Left forelimb (tissue), 1 donor: Measurements from ENCODE around the gene SYTL3.
A peak's percentile ranks its signal among the peaks of the same experiment; 100 is the strongest.
"Not testable (repeated sequence)": the region's sequence is repeated elsewhere in the genome, so short reads cannot be mapped to it uniquely, and the experiment has no call there.

Experiments
- DNase-seq: peaks from one replicate; pipeline ENCODE4 v3.0.0-alpha.2; 2018; ENCODE audit warnings: low spot score

Gene SYTL3

DNA sequence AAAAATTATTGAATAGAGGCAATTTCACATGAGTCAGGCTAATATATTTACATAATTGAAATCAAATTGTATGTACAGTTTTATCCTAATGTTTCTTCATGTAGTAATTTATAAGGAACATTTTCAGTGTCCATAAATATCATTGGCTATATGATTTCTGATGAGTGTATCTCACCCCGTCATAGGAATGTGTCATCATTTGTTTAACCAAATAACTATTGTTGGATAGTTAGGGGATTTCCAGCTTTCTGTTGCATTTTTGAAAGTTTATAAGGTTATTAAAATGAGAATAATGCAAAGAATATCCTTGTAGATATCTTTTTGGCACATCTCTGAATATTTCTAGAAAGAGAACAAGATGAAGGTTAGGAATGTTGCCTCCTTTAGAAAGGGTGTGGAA is 39.0 kb downstream of the SYTL3 start:
- no peak for DNase-seq

DNA sequence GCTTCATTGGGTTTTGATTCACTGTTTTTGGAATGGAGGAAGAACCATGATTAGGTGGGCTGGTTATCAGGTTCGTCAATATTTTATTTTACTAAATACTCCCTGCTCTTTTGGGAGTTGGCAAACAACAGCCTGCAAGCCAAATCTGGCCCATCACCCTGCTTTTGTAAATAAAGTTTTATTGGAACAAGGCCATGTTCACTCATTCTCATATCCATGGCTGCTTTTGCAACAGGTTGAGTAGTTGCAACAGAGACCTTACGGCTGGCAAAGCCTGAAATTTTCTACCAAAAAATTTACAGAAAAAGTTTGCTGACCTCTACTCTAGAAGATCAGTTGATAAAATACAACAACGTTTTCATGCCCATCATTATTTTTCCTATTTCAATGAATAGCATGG is 45.1 kb downstream of the SYTL3 start:
- no peak for DNase-seq

DNA sequence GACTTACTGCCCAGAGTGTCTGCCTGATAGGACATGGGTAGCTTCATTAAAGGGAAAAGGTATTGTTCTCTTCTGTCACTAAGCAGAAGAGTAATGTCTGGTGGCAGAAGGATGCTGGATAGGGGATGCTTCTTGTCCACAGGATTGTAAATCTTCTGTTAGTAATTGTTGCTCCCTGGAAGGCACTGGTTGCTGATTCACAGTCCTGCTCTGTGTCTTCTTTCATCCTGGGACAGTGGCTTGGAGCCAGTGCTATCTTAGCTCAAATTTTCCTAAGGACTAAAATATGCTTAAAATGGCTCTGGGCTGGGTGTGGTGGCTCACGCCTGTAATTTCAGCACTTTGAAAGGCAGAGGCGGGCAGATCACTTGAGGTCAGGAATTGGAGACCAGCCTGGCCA is 48.0 kb downstream of the SYTL3 start:
- no peak for DNase-seq

DNA sequence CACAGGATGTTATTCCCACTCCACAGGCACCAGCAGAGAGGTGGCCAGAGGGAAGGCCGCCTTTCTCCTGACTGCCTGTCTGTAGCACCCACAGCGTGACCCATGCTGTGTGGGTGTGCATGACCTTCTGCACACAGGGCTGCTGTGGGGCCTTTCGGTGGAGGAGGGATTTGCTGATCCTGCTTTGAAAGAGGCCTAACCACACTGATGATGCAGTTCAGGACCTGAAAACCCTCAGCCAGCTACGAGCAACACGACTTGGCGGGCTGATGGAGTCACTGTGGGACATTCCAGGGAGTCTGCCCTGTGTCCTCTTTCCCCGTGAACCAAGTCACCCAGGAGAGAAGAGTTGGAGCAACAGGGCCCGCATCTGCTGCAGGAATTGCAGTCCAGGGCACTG is 49.1 kb downstream of the SYTL3 start:
- DNase-seq: no peak

DNA sequence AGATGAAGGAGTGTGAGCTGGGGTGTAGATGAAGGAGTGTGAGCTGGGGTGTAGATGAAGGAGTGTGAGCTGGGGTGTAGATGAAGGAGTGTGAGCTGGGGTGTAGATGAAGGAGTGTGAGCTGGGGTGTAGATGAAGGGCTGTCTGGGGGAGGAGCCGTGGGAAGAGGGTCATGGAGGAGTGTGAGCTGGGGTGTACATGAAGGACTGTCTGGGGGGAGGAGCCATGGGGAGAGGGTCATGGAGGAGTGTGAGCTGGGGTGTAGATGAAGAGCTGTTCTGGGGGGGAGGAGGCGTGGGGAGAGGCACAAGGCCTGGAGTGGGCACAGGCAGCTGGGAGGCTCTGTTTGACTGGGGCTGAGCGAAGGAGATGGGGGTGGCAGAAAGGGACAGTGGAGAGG is 51.4 kb downstream of the SYTL3 start:
- DNase-seq: not testable (repeated sequence)

DNA sequence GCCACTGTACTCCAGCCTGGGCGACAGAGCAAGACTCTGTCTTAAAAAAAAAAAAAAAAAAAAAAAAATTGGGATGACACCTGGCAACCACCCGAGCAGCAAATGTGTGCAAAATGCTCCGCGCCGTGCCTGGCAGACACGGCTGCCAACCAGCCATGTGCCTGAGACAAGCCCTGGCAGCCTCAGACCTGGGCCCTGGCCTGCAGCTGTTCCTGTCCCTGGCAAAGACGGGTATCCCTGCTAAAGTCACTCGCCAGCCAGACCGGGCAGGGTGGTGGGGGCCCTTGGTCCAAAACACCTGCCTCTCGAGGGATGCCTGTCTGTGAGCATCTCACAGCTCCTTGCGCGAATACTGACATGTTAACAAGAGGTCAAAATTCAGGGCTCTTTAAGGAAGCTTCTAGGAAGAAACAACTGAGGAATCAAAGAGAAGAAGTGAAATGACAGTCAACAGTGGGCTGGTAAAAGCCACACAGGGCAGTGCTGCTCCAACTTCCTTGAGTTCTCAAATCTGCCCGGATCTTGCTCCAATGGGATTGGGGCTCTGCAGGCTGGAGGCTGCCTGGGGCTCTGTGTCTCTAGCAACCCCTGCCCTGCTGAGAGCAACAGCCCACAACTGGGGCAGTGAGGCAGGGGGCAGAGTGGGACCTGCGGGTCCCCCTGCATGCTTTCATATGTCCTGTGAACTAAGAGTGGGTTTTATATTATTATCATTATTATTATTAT is 53.4 kb downstream of the SYTL3 start:
- no peak for DNase-seq

DNA sequence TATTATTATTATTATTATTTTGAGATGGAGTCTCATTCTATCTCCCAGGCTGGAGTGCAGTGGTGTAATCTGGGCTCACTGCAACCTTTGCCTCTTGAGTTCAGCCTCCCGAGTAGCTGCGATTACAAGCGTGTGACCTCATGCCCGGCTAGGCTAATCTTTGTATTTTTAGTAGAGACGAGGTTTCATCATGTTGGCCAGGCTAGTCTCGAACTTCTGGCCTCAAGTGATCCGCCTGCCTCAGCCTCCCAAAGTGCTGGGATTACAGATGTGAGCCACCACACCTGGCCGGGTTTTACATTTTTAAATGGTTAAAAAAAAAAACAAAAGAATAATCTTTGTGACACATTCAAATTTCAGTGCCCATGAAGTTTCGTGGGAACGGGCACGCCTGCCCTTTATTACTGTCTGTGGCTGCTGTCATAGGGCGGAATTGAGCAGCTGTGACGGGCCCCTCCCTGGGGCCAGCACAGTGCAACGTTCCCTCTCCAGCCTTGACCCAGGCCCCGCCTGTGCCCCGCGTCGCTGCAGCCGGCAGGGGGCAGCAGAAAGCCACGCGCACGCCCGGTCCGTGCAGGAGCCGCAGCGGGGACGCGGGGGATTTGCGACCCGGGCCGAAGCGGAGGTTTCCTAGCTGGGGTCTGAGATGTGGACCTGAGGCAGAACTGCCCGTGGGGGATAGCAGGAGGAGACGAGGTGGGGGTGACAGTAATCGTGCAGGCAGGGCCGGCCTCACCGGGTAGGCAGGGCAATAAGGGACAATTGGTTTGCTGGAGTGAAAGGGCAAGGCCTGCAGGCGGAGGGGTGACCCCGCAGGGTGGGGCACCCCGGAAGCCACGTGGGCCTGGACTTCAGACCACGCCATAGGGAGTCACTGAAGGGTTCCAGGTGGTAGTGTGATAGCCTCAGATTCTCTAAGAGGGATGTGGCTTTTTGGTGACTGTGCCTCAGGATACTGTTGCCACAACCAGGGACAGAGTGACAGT is 54.3 kb downstream of the SYTL3 start:
- DNase-seq: peak; percentile 91

DNA sequence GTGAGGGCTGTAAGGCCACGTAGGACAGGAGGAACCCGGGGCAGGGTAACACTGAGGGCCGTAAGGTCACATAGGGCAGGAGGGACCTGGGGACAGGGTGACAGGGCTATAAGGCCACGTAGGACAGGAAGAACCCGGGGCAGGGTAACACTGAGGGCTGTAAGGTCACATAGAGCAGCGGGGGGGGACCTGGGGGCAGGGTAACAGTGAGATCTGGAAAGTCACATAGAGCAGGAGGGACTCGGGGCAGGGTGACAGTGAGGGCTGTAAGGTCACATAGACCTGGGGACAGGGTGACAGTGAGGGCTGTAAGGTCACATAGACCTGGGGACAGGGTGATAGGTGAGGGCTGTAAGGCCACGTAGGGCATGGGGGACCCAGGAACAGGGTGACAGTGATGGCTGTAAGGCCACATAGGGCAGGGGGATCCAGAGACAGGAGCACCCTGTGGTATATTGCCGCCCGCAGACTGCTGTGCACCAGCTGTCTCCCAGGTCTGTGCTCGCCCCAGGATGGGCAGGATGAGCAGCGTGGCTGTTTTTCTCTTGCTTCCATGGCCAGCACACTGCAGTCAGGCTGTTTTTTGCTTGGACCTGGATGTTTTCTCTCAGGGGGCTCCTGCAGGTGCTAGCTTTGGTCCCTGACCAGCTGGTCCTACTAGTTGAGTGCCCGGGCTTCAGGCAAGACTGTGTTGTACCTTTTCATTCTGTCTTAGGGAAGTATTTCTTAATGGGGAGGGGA is 55.7 kb downstream of the SYTL3 start:
- no peak for DNase-seq

DNA sequence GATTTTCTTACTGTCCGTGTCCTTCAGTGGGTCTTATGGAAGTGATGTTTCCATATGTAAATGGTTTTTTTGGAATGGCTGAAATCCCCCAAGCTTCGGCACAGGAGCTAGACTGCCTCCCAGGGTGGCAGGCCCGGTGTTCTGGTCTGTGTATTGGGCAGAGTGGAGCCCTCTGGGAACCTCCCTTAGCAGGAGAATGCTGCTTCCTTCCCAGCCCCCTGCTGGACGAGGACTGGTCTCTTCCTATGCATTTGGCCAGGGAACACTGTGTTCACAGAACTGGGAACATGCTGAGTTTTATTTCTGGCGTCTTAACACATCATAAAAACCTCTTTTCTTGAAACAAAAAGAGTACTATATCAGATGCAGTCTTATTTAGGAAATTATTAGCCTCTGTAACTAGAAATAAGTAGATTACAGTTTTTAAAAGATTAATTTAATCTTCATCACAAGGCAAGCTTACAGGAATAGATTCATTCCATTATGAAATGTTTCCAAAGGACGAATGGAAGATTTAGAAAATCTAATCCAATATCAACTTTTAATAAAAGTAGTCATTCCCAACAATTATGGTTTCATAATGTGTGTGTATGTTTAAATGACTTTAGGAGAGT is 56.6 kb downstream of the SYTL3 start:
- no peak for DNase-seq

DNA sequence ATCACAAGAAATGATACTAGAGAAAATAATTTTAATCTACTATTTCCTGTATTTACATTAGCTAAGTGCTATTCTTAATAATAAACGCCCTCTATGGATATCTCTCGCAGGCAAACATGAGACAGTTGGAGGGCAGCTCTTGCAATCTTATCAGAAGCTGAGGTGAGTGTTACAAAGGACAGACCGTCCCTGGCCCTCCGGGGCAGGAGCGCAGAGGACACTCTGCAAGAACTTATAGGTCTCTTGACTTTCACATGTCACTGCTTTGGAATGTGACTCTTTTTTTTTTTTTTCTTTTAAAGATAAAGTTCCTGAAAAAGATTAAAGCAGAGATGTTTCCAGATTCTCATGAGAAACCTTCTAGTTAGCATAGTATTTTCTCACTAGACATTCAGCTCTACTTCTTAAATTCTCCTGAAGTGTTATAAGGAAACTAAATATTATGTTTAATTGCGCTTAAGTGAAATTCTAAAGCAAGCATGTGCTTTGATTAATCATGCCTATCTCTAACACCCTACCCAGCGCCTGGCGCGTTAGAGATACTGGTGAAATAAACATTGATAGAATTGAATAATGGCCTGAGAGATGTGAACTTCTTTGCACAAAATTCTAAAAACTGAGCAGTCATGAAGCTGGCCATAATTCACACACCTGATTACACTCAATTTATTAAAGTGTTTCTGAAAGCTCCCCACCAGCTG is 57.4 kb downstream of the SYTL3 start:
- no peak for DNase-seq

DNA sequence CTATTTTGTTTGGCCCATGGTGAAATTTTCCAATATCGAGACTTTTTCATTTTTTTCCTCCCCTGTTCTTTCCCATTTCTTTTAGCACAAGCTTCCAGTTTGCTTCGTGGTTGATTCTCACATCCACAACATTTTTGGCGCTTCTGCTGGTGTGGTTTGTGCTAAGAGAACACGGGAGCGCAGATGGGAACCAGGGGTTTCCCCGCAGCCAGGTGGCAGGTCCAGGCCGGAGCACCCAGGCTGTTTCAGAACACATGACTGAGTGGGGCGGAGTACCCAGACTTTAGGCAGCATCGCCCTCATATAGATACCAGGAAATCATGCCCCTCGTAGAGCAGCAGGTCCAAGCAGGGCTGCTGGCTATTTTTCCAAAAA is 58.0 kb downstream of the SYTL3 start:
- DNase-seq: no peak

DNA sequence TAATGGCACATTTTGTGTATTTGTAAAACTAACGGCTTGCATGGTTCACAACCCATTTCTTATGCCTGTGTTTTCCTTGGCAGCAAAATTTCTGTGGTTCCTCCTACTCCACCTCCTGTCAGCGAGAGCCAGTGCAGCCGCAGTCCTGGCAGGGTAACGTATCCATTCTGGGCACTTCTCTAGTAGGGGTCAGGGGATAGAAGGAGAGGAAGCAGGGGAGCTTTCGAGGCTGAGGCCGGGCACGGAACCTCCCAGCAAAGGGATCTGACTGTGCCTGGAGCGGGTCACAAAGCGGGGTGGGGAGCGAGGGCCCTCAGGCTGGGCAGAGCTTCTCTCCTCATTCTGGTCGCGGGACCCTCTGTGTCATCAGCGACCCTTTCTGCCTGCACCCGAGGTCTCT is 58.4 kb downstream of the SYTL3 start:
- no peak for DNase-seq

DNA sequence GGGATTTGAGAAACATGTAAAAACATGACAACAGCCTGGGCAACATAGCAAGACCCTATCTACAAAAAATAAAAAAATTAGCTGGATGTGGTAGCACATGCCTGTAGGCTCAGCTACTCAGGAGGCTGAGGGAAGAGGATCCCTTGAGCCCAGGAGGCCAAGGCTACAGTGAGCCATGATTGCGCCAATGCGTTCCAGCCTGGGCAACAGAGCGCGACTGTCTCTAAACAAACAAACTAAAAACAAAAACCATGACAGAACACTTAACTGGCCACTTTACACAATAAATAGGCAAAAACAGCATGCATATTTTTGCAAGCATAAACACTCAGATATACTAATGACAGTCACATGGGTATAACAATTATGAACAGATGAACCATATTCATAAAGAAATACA is 60.0 kb downstream of the SYTL3 start:
- no peak for DNase-seq

DNA sequence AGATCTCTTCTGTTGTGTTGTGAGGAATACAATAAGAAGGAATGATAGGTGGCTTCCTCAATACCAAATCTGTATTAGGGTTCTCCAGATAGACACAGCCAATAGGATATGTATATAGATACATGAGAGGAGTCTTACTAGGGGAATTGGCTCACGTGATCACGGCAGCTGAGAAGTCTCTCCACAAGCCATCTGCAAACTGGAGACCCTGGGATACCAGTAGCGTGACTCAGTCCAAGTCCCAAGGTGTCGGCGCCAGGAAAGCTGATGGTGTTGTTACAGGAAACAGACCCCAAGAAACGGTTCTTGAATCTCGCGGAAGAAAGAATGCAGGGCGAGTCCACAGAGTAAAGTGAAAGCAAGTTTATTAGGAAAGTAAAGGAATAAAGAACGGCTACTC is 61.4 kb downstream of the SYTL3 start:
- no peak for DNase-seq

DNA sequence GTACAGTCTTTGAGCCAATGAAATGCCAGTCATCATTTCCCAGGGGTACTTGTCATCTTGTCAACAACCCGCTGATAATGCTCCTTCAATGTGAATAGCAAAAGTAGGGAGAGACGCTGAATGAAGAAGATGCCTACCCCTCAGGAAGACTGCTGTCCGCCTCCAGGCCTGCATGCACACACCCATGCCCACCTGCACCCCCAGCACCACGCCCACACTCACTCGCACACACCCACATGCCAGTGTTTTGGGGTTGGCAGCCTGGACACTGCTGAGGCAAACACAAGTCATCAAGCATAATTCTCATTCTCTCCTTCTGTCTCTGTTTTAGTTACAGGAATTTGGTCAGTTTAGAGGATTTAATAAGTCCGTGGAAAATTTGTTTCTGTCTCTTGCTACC is 63.6 kb downstream of the SYTL3 start:
- no peak for DNase-seq

DNA sequence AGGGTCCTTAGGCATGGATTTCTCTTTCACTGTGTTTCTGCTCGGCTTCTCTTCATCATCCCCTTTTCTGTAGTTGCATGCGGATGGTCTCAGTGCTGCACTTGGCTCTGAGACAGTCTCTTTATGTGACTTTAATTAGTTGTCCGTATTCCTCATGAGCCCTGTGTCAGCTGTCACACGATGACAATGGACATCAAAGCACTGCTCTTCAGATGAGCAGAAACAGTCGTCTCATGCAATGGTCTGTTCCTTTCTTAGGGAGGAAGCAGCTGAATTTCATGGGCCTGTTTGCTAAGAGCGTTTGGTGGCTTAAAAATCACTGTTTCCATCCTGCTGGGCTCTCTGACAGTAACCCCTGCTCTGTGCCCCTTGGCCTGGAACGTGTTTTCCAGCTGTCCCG is 64.9 kb downstream of the SYTL3 start:
- no peak for DNase-seq

DNA sequence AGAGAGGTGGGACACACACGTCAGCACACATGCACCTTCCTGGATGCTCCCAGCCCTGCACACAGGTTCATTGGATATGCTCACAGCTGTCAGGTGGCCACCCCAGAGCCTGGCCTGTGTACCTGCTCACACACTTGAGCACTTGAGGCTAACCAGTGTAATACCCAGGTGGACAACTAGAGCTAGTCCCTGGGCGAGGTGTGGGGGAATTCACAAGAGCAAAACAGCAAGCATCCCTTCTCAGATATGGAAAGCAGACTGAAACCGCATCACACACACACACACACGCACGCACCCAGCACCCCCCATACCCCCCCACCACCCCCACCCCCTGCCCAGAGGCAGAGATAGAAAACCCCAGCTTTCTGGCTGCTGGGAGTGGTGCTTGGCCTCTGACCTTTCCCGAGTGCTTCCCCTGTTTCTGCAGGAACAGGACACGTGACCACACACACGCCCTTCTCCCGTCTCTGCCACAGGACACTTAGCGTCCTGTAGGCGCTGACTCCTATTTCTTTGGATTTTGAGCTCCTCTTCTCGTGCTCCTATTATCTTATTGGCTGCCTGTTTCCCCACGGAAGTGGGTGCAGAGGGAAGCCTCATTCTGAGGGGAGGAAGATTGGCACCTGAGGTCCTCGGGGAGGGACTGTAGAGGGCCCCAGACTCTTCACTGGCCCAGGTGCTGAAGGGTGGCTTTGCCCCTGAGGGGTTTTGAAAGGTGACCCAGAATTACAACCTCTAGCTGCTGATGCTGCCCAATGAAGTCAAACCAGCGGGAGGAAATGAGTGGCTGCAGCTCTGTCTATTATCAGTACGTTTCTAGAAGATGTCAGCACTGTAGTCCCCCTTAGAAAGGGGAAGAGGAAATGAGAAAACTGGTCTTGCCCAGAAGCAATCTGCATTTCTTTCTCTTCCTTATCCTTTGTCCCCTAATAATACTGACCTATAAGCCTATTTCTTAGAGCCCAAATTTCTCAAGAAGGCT is 65.8 kb downstream of the SYTL3 start:
- no peak for DNase-seq

DNA sequence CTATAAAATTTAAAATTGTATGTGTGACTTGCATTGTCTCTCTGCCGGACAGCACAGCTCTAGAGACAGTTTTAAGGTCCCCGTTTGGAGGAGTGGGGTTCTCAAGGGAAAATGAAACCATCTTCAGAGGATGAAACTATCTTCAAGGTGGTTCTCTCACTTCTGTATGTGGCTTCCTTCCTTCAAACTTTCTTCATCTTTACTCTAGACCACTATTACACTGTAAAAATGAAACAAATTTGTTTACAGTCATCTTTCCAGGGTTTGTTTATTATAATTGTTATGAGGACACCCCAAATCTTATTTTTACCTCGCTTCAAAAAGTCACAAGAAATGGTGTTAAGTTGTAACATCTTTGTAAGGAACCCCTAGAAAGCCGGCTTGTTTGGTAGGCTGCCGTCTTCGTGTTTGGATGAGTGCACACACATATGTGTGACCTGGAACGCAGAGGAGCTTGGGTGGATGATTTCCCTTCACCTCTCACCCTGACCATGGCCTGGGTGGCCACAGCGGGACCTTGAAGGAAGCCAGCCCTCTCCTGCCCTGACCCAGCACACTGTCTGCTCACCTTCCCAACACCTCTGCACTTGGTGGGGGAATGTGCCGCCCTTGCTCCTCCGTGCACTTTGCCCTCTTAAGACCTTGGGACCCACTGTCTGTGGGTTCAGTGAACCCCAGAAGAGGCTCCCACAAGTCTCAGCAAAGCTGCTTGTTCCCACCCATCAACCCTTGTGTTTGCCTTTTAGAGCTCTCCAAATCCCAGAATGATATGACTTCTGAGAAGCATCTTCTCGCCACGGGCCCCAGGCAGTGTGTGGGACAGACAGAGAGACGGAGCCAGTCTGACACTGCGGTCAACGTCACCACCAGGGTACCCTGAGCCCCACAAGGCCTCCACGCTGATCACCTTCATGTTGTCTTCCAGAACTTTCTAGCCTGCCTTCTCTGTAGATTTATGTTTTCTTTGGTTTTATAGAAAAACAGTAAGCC is 67.8 kb downstream of the SYTL3 start:
- no peak for DNase-seq

DNA sequence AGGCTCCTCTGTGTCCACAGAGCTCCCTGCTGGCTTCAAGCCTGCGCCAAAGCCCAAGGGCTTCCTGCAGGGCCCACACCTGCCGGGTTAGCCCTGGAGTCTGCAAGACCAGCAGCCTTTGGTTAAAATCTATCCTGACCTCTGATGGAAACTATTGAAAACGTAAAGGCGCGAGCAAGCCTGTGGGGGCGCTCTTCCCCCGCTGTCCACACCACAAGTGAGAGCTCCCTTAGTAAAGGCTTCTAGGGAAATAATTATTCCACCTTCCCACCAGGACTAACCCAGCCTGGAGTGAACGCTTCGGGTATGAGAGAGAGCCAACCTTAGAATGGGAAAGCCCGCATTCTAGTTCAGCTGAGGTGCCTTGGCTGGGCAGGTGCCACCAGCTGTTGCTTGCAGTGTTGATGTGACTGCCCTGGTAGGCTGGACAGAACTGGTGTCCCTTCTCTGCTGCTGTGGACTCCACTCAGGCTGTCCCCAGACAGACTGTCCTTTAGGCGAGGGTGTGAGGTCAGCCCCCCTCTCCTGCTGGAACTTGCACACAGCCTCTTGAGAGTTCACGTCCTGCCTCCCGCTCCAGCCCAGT is 68.7 kb downstream of the SYTL3 start:
- no peak for DNase-seq
